A673 (cell line): ENCODE results near the gene DIRAS1. TPM values are rescaled to one million over a fixed set of nuclear protein-coding genes. Genes with fewer than 3 reads are reported as not detected.

Experiments
- Bru-seq: library from RNA; stranded (reverse); fragments of 400-500 nt; gene quantifications from one replicate; lab custom pipeline; 2021; lab: Mats Ljungman, UMichigan
- BruChase-seq, 2 experiments: library from RNA; stranded (reverse); fragments of 400-500 nt; gene quantifications; one replicate each; lab custom pipeline; 2021; lab: Mats Ljungman, UMichigan
- BruUV-seq: library from RNA; stranded (reverse); fragments of 400-500 nt; replicated peaks from 2 replicates; lab custom pipeline; 2021; lab: Mats Ljungman, UMichigan
- CTCF ChIA-PET: fragments of 300-600 bp; sonication (Branson Sonifier 250); formaldehyde crosslinking; loops from one replicate; lab custom pipeline; 2022; ENCODE audit warnings: antibody characterized with exemption; lab: Charles Lee
- POLR2A ChIA-PET: fragments of 300-600 bp; sonication (Branson Sonifier 250); formaldehyde crosslinking; loops from one replicate; lab custom pipeline; 2022; ENCODE audit warnings: antibody characterized with exemption; ENCODE audit not compliant: low non-redundant PET; lab: Charles Lee
- DNase-seq: peaks from one replicate; pipeline ENCODE4 v3.0.0-alpha.2; 2015; ENCODE audit warnings: low spot score
- H3K27ac ChIP-seq: fragments of 200-600 bp; sonication (generic); 2 replicates; pipeline ENCODE4 v1.5.1; 2016; ENCODE audit warnings: mixed run types, low read depth, mild to moderate bottlenecking, mixed read lengths, antibody characterized with exemption, low read length; ENCODE audit not compliant: poor library complexity, severe bottlenecking
- H3K27me3 ChIP-seq: fragments of 200-600 bp; sonication (generic); replicated peaks from 2 replicates; pipeline ENCODE4 v1.6.1; 2017; ENCODE audit warnings: mixed run types, low read depth, mild to moderate bottlenecking, mixed read lengths, antibody characterized with exemption, low read length; ENCODE audit not compliant: insufficient read depth, poor library complexity
- H3K36me3 ChIP-seq: fragments of 200-600 bp; sonication (generic); 2 replicates; pipeline ENCODE4 v1.6.1; 2016; ENCODE audit warnings: mixed run types, mild to moderate bottlenecking, mixed read lengths, antibody characterized with exemption, low read length; ENCODE audit not compliant: insufficient read depth, poor library complexity, severe bottlenecking
- H3K4me1 ChIP-seq: fragments of 200-600 bp; sonication (generic); 2 replicates; pipeline ENCODE4 v1.6.1; 2017; ENCODE audit warnings: mixed run types, mild to moderate bottlenecking, mixed read lengths, antibody characterized with exemption, low read length; ENCODE audit not compliant: insufficient read depth, poor library complexity, severe bottlenecking
- H3K4me3 ChIP-seq: fragments of 200-600 bp; sonication (generic); 2 replicates; pipeline ENCODE4 v1.5.1; 2016; ENCODE audit warnings: low read depth, mixed run types, mild to moderate bottlenecking, mixed read lengths, low read length; ENCODE audit not compliant: poor library complexity, severe bottlenecking
- H3K9me3 ChIP-seq: fragments of 200-600 bp; sonication (generic); 2 replicates; pipeline ENCODE4 v1.6.1; 2016; ENCODE audit warnings: mixed run types, low read depth, mild to moderate bottlenecking, mixed read lengths, antibody characterized with exemption, low read length; ENCODE audit not compliant: poor library complexity, severe bottlenecking
- EZH2 ChIP-seq: fragments of 200-600 bp; sonication (generic); IDR thresholded peaks from 2 replicates; pipeline ENCODE4 v1.6.1; 2017; ENCODE audit warnings: borderline replicate concordance, low read depth, mild to moderate bottlenecking, mixed read lengths, antibody characterized with exemption, low read length; ENCODE audit not compliant: poor library complexity, severe bottlenecking
- intact Hi-C: fragments of 100-400 bp; cut with micrococcal nuclease; formaldehyde crosslinking; loops from one replicate; pipeline ENCODE4 v1.10.0; 2022; ENCODE audit not compliant: unreplicated experiment
- long read RNA-seq: library from polyadenylated mRNA; stranded (forward); transcript quantifications from one replicate; pipeline ENCODE4 v2.0.0, GENCODE V29; 2022
- total RNA-seq: library from RNA; stranded (reverse); gene quantifications from 2 replicates; pipeline ENCODE4 v1.2.3, GENCODE V29; 2021
- TF ChIP-seq, protein P1 (sequence below): fragments of 300-800, 200-600 bp; sonication (generic); conservative IDR thresholded peaks from 2 replicates; pipeline ENCODE4 v1.5.1; 2017; ENCODE audit warnings: low read depth, mild to moderate bottlenecking, antibody characterized with exemption, low read length, moderate library complexity, mixed read lengths

DIRAS1 gene, protein sequence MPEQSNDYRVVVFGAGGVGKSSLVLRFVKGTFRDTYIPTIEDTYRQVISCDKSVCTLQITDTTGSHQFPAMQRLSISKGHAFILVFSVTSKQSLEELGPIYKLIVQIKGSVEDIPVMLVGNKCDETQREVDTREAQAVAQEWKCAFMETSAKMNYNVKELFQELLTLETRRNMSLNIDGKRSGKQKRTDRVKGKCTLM
- total RNA-seq (36.8 and 46.5 TPM in 2 replicates), Bru-seq, nascent RNA (percentile 57 among the genes with signal in this experiment), BruChase-seq, experiment 1, labeled RNA remaining after a 2-hour chase (percentile 90 among the genes with signal in this experiment), BruChase-seq, experiment 2, labeled RNA remaining after a 6-hour chase (percentile 93 among the genes with signal in this experiment)
- long read RNA-seq, transcript DIRAS1-201 (2 exons, 3,424 nt): major isoform, 15 of 24 reads
- long read RNA-seq, partial matches to known transcripts: 0 of 24 reads
- long read RNA-seq, other reads (novel, unspliced or antisense): 9 of 24 reads

DNA sequence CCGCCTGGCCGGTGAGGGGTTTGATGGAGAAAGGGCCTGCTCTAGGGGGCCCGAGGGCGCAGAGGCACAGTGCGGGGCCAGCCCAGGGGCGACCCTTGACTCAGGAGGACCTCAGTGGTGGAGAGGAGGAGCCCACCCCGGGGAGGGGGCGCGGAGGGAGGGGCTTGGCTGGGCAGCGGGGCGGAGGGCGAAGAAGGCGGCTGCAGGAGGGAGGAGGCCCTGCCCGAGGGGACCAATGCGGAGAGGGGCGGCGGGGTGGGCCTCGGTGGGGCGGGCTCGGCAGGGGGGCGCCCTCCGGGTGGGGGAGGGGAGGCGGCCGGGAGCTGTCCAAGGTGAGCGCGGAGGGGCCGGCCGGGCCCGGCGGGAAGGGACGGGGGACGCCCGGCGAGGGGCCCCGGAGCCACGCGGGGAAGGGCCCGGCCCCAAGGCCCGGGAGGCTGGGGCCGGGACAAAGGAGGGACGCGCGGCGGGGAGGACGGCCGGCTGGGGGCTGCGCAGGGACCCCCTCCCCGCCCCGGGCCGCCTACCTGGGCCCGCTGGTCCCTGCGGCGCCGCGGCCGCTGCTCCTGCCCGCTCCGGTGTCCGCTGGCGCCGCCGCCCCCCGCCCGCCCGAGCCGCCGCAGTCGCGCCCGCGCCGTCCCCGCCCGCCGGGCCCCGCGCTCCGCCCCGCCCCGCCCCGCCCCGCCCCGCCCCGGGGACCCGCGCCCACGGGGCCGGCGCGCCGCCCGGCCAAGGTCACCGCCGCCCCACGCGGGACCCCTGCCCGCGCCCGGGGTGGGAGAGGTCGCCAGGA is at the start of gene DIRAS1:
Gene DIRAS1 (minus strand): TSS at position 596 of the 793 bp plus-strand sequence. CDS start 3,566 bp downstream, outside the sequence.
- H3K4me1 ChIP-seq: peaks cover 5% of the 10 kb centered on the region
- TF ChIP-seq EZH2: no peak
- TF ChIP-seq, protein P1, sequence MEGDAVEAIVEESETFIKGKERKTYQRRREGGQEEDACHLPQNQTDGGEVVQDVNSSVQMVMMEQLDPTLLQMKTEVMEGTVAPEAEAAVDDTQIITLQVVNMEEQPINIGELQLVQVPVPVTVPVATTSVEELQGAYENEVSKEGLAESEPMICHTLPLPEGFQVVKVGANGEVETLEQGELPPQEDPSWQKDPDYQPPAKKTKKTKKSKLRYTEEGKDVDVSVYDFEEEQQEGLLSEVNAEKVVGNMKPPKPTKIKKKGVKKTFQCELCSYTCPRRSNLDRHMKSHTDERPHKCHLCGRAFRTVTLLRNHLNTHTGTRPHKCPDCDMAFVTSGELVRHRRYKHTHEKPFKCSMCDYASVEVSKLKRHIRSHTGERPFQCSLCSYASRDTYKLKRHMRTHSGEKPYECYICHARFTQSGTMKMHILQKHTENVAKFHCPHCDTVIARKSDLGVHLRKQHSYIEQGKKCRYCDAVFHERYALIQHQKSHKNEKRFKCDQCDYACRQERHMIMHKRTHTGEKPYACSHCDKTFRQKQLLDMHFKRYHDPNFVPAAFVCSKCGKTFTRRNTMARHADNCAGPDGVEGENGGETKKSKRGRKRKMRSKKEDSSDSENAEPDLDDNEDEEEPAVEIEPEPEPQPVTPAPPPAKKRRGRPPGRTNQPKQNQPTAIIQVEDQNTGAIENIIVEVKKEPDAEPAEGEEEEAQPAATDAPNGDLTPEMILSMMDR: no peak
- POLR2A ChIA-PET: no interaction called here
- DNase-seq: no peak
- peak within 1 kb of the TSS; percentile 85 for H3K27ac ChIP-seq
- peaks cover 7% of the 10 kb centered on the region for H3K36me3 ChIP-seq
- CTCF ChIA-PET: no interaction called here
- no peaks in the 10 kb centered on the region for H3K27me3 ChIP-seq
- no TSS peak for BruUV-seq
- peak within 1 kb of the TSS; percentile 86 for H3K4me3 ChIP-seq
- H3K9me3 ChIP-seq: no peaks in the 10 kb centered on the region
- intact Hi-C loops: no loop called here

DNA sequence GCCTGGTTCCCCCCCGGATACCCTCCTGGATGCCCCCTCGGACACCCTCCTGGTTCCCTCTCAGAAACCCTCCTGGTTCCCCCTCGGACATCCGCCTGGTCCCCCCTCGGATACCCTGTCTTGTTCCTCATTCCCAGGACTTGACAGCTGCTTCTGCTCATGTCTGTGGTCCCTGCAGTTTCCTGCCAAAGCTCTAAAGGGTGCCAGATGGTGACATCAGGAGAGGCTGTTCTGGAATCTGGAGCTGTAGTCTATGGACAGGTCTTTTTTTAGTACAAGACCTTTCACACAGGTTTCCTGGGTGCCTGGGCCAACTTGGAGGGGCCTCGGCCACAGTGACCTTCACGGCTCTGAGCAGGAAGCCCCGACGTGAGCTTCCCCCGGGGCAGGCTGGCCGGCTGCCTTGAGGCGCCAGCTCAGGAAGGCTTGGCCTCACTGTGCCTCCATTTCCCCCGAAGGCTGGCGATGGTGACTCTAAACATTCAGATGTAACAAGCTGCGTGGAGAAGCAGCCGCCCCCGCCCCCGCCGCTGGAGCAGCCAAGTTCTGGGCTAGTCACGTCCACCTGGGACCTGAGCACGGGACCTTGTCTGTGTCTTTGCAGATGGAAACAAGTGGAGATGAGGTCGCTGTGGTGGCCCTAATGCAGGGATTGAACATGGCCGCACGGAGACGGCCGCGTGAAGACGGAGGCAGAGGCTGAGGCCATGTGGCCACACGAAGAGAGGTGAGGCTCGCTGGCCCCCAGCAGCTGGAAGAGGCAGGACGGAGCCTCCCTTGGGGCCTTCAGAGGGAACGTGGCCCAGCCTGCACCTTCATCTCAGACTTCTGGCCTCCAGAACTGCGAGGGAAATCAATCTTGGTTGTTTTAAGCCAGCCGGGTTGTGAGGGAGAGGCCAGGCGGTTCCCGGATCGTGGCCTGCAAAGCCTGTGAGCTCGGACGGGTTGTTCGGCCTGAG is 49.2 kb upstream of the DIRAS1 start:
- ChIA-PET POLR2A (no interaction called here), CTCF (no interaction called here)
- Histone ChIP-seq H3K27me3 (no peaks in the 10 kb centered on the region), H3K9me3 (no peaks in the 10 kb centered on the region), H3K4me1 (no peaks in the 10 kb centered on the region), H3K4me3 (no peak overlapping the region), H3K27ac (no peak overlapping the region), H3K36me3 (peaks cover 15% of the 10 kb centered on the region)
- TF ChIP-seq, protein P1: no peak
- TF ChIP-seq EZH2: no peak
- DNase-seq: no peak
- intact Hi-C loops: no loop called here
- BruUV-seq: no TSS peak

DNA sequence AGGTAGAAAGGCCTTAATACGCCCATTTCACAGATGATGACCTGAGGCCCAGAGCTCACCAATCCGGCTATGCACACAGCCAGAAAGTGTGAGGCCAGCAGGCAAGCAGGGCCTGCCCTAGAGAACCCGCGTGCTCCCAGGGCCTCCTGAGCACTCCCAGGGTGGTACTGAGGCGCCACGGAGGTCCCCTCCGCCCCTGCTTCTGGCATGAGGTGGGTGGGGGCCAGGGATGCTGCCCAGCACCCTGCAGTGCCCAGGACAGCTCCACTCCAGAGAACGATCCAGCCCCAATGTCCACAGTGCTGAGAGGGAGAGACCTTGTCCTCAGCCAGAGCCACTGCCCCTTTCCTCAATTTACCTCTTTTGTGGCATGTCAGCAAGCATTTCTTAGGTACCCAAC is 48.0 kb upstream of the DIRAS1 start:
- no peaks in the 10 kb centered on the region for H3K4me1 ChIP-seq
- TF ChIP-seq, protein P1: no peak
- no peak for TF ChIP-seq EZH2
- no peak for DNase-seq
- ChIA-PET POLR2A (no interaction called here), CTCF (no interaction called here)
- H3K36me3 ChIP-seq: peaks cover 26% of the 10 kb centered on the region
- no peaks in the 10 kb centered on the region for H3K27me3 ChIP-seq
- no TSS peak for BruUV-seq
- H3K9me3 ChIP-seq: no peaks in the 10 kb centered on the region
- no peak overlapping the region for H3K27ac ChIP-seq
- intact Hi-C loops: no loop called here
- no peak overlapping the region for H3K4me3 ChIP-seq
